ENCODE data around the gene LPCAT1.

GRCh38 chr5:1510151-1510561, 13.6 kb downstream of the LPCAT1 start:
- TF ChIP-seq, protein P1, sequence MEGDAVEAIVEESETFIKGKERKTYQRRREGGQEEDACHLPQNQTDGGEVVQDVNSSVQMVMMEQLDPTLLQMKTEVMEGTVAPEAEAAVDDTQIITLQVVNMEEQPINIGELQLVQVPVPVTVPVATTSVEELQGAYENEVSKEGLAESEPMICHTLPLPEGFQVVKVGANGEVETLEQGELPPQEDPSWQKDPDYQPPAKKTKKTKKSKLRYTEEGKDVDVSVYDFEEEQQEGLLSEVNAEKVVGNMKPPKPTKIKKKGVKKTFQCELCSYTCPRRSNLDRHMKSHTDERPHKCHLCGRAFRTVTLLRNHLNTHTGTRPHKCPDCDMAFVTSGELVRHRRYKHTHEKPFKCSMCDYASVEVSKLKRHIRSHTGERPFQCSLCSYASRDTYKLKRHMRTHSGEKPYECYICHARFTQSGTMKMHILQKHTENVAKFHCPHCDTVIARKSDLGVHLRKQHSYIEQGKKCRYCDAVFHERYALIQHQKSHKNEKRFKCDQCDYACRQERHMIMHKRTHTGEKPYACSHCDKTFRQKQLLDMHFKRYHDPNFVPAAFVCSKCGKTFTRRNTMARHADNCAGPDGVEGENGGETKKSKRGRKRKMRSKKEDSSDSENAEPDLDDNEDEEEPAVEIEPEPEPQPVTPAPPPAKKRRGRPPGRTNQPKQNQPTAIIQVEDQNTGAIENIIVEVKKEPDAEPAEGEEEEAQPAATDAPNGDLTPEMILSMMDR (IDR thresholded peaks at IDR 0.05; ENCODE audit: low read depth, low read length, poor library complexity, severe bottlenecking), result no peak
- no peak for TF ChIP-seq EZH2phosphoT487 (IDR thresholded peaks at IDR 0.05; ENCODE audit: borderline replicate concordance, low read length)
